ENCODE results near the gene PNPLA5. TPM values are rescaled to one million over a fixed set of nuclear protein-coding genes. Genes with fewer than 3 reads are reported as not detected.

PNPLA5 gene
- total and polyA plus RNA-seq, 9 of the 15 experiments (the other 6 are each of a cell fraction or from before 2014, with no cell fraction given): not detected

DNA sequence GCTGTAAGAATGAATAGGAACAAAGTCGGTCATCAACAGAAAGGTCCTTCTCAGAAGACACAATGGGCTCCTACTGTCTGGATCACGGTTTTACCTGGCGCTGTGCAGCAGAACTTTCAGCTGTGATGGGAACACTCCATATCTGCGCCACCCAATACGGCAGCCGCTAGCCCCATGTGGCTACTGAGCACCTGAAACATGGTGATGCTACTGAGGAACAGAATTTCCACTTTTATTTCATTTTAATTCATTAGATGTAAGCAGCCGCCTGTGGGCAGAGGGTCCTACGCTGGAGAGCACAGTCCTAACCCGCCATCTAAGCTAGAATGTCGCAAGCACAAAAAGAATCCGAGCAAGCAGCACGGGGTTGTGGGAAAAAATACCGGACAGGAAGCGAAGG, 32.2 kb downstream of the PNPLA5 start:
- H3K4me2 ChIP-seq (ENCODE audit: insufficient read depth, low read length): no peak overlapping the region
- no peak overlapping the region for H3K9ac ChIP-seq (ENCODE audit: insufficient read depth in 1 of 2, low read depth in 2 of 2, low read length in 2 of 2)
- in situ Hi-C loops (cut with MboI): no loop called here
- peaks cover 0 to 4% of the 10 kb centered on the region in 2 experiments; a peak in 1 of 5 replicates for H3K4me1 ChIP-seq (replicated peaks in 1 of 2; ENCODE audit: control insufficient read depth in 2 of 2, insufficient read depth in 2 of 2, low read length in 2 of 2)
- no peak overlapping the region for H2AFZ ChIP-seq (ENCODE audit: low read depth, low read length)
- ChIA-PET POLR2A (no interaction called here), CTCF (ENCODE audit: low intra/inter-chr PET ratio) (no interaction called here)
- H3K27me3 ChIP-seq (ENCODE audit: control insufficient read depth in 2 of 2, insufficient read depth in 2 of 2, low read length in 2 of 2): peaks cover 0 to 39% of the 10 kb centered on the region in 2 experiments; a peak in 3 of 5 replicates
- BruUV-seq (replicated peaks): no TSS peak
- H4K20me1 ChIP-seq (replicated peaks; ENCODE audit: control insufficient read depth, insufficient read depth, low read length): no peaks in the 10 kb centered on the region; the same call in 1 of the 2 replicates
- TF ChIP-seq SRSF3 (IDR thresholded peaks at IDR 0.05; ENCODE audit: insufficient read depth, low read length) (no peak), CREB1 (IDR thresholded peaks at IDR 0.05) (no peak), CREB1 (CRISPR knock-in tag; IDR thresholded peaks at IDR 0.05) (no peak)
- TF ChIP-seq, protein P1, sequence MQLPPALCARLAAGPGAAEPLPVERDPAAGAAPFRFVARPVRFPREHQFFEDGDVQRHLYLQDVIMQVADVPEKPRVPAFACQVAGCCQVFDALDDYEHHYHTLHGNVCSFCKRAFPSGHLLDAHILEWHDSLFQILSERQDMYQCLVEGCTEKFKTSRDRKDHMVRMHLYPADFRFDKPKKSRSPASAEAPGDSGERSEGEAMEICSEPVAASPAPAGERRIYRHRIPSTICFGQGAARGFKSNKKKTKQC (CRISPR knock-in tag; IDR thresholded peaks at IDR 0.05): no peak
- no peaks in the 10 kb centered on the region for H3K9me1 ChIP-seq (ENCODE audit: control insufficient read depth, insufficient read depth, low read length)
- H3K4me3 ChIP-seq: no peak overlapping the region
- no peak for FAIRE-seq
- H3K79me2 ChIP-seq (ENCODE audit: control insufficient read depth, insufficient read depth, low read length): no peaks in the 10 kb centered on the region
- H3K27ac ChIP-seq (ENCODE audit: extremely low read depth, low read depth, low read length): no peak overlapping the region
- H3K9me3 ChIP-seq (replicated peaks; ENCODE audit: control insufficient read depth, insufficient read depth, low read depth, low read length): no peaks in the 10 kb centered on the region
- DNase-seq (ENCODE audit: extremely low read depth in 1 of 4, low spot score in 3 of 4): no peak
- no peaks in the 10 kb centered on the region for H3K36me3 ChIP-seq (ENCODE audit: control insufficient read depth, insufficient read depth, low read length)
- intact Hi-C loops (cut with micrococcal nuclease): no loop called here
- 4% methylated on average over 11 of the region's 14 CpGs for WGBS (ENCODE audit: insufficient coverage, low coverage, missing lambda C conversion rate)
- no peak for ATAC-seq

DNA sequence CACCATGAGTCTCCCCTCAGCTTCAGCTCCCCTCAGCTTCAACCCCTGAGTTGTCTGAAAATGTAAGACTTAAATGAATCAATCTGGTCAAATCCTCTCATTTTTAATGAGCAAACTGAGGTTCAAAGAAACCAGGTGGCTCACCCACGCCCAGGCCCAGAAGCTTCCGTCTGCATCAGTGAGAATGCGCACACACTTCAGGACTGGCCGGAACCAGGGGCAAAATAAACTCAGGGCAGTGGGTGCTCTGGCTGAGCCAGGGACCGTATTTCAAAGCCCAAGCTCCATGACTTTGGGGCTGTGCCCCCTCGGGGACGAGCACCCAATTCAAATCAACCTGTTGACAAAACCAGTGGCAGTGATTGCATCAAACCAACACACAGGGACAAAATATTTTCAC, 32.6 kb downstream of the PNPLA5 start:
- H3K4me3 ChIP-seq: no peak overlapping the region
- FAIRE-seq: no peak
- ChIA-PET POLR2A (no interaction called here), CTCF (ENCODE audit: low intra/inter-chr PET ratio) (no interaction called here)
- H2AFZ ChIP-seq (ENCODE audit: low read depth, low read length): no peak overlapping the region
- no peaks in the 10 kb centered on the region for H3K9me1 ChIP-seq (ENCODE audit: control insufficient read depth, insufficient read depth, low read length)
- no TSS peak for BruUV-seq (replicated peaks)
- no peak for DNase-seq (ENCODE audit: extremely low read depth in 1 of 4, low spot score in 3 of 4)
- in situ Hi-C loops (cut with MboI): no loop called here
- no peak overlapping the region for H3K27ac ChIP-seq (ENCODE audit: extremely low read depth, low read depth, low read length)
- H3K9ac ChIP-seq (ENCODE audit: insufficient read depth in 1 of 2, low read depth in 2 of 2, low read length in 2 of 2): no peak overlapping the region
- no peaks in the 10 kb centered on the region for H3K79me2 ChIP-seq (ENCODE audit: control insufficient read depth, insufficient read depth, low read length)
- H3K4me1 ChIP-seq (replicated peaks in 1 of 2; ENCODE audit: control insufficient read depth in 2 of 2, insufficient read depth in 2 of 2, low read length in 2 of 2): peaks cover 0 to 4% of the 10 kb centered on the region in 2 experiments; a peak in 1 of 5 replicates
- no peaks in the 10 kb centered on the region for H3K9me3 ChIP-seq (replicated peaks; ENCODE audit: control insufficient read depth, insufficient read depth, low read depth, low read length)
- intact Hi-C loops (cut with micrococcal nuclease): no loop called here
- no peak overlapping the region for H3K4me2 ChIP-seq (ENCODE audit: insufficient read depth, low read length)
- peaks cover 0 to 39% of the 10 kb centered on the region in 2 experiments; a peak in 3 of 5 replicates for H3K27me3 ChIP-seq (ENCODE audit: control insufficient read depth in 2 of 2, insufficient read depth in 2 of 2, low read length in 2 of 2)
- no peak for ATAC-seq
- 0% methylated on average over 5 of the region's 7 CpGs for WGBS (ENCODE audit: insufficient coverage, low coverage, missing lambda C conversion rate)
- H3K36me3 ChIP-seq (ENCODE audit: control insufficient read depth, insufficient read depth, low read length): no peaks in the 10 kb centered on the region
- H4K20me1 ChIP-seq (replicated peaks; ENCODE audit: control insufficient read depth, insufficient read depth, low read length): no peaks in the 10 kb centered on the region; the same call in 1 of the 2 replicates
- TF ChIP-seq RBFOX2 (IDR thresholded peaks at IDR 0.05; ENCODE audit: low read depth, low read length) (no peak), FOXK1 (CRISPR knock-in tag; IDR thresholded peaks at IDR 0.05; ENCODE audit: borderline replicate concordance) (no peak), TCF7L2 (IDR thresholded peaks at IDR 0.05; ENCODE audit: low read depth, low read length) (no peak)
- TF ChIP-seq, protein P2, sequence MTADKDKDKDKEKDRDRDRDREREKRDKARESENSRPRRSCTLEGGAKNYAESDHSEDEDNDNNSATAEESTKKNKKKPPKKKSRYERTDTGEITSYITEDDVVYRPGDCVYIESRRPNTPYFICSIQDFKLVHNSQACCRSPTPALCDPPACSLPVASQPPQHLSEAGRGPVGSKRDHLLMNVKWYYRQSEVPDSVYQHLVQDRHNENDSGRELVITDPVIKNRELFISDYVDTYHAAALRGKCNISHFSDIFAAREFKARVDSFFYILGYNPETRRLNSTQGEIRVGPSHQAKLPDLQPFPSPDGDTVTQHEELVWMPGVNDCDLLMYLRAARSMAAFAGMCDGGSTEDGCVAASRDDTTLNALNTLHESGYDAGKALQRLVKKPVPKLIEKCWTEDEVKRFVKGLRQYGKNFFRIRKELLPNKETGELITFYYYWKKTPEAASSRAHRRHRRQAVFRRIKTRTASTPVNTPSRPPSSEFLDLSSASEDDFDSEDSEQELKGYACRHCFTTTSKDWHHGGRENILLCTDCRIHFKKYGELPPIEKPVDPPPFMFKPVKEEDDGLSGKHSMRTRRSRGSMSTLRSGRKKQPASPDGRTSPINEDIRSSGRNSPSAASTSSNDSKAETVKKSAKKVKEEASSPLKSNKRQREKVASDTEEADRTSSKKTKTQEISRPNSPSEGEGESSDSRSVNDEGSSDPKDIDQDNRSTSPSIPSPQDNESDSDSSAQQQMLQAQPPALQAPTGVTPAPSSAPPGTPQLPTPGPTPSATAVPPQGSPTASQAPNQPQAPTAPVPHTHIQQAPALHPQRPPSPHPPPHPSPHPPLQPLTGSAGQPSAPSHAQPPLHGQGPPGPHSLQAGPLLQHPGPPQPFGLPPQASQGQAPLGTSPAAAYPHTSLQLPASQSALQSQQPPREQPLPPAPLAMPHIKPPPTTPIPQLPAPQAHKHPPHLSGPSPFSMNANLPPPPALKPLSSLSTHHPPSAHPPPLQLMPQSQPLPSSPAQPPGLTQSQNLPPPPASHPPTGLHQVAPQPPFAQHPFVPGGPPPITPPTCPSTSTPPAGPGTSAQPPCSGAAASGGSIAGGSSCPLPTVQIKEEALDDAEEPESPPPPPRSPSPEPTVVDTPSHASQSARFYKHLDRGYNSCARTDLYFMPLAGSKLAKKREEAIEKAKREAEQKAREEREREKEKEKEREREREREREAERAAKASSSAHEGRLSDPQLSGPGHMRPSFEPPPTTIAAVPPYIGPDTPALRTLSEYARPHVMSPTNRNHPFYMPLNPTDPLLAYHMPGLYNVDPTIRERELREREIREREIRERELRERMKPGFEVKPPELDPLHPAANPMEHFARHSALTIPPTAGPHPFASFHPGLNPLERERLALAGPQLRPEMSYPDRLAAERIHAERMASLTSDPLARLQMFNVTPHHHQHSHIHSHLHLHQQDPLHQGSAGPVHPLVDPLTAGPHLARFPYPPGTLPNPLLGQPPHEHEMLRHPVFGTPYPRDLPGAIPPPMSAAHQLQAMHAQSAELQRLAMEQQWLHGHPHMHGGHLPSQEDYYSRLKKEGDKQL (CRISPR knock-in tag; IDR thresholded peaks at IDR 0.05; ENCODE audit: borderline replicate concordance): no peak
- TF ChIP-seq, protein P3, sequence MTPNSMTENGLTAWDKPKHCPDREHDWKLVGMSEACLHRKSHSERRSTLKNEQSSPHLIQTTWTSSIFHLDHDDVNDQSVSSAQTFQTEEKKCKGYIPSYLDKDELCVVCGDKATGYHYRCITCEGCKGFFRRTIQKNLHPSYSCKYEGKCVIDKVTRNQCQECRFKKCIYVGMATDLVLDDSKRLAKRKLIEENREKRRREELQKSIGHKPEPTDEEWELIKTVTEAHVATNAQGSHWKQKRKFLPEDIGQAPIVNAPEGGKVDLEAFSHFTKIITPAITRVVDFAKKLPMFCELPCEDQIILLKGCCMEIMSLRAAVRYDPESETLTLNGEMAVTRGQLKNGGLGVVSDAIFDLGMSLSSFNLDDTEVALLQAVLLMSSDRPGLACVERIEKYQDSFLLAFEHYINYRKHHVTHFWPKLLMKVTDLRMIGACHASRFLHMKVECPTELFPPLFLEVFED (CRISPR knock-in tag; conservative IDR thresholded peaks at IDR 0.05): no peak
